ENCODE measurements around the gene CHD1. TPM values are rescaled to one million over a fixed set of nuclear protein-coding genes. Genes with fewer than 3 reads are reported as not detected.

Gene CHD1
- total and polyA plus RNA-seq, 2 of the 13 experiments (the other 11 are each of a cell fraction or from before 2014, with no cell fraction given) = 22.8 to 55.9 TPM

- no peak for TF ChIP-seq ZSCAN25 (CRISPR knock-in tag; IDR thresholded peaks at IDR 0.05)
- no peak for TF ChIP-seq MED1 (CRISPR knock-in tag; IDR thresholded peaks at IDR 0.05)
Observed at GRCh38 chr5:98898743-98899142, 30.1 kb downstream of the CHD1 start (continued).

- 89% methylated on average over 1 of the region's 1 CpG for WGBS (ENCODE audit: low lambda C conversion rate)
- Histone ChIP-seq H2AFZ (ENCODE audit: low read length) (no peak overlapping the region), H3K79me2 (ENCODE audit: insufficient read depth, low read length) (no peaks in the 10 kb centered on the region), H3K27ac (ENCODE audit: extremely low read length, insufficient read depth, low read length) (no peak overlapping the region), H3K27me3 (ENCODE audit: control insufficient read depth in 1 of 2, insufficient read depth in 2 of 2, low read length in 2 of 2) (no peaks in the 10 kb centered on the region), H3K4me1 (ENCODE audit: insufficient read depth, low read length) (no peaks in the 10 kb centered on the region), H3K36me3 (replicated peaks in 1 of 2; ENCODE audit: control insufficient read depth in 1 of 2, insufficient read depth in 2 of 2, low read length in 2 of 2) (peaks cover 9 to 75% of the 10 kb centered on the region in 2 experiments), H3K9me3 (ENCODE audit: low read length) (no peaks in the 10 kb centered on the region), H4K20me1 (ENCODE audit: insufficient read depth, low read length) (no peaks in the 10 kb centered on the region), H3K4me2 (ENCODE audit: low read depth, low read length) (no peak overlapping the region), H3K4me3 (replicated peaks in 1 of 3; ENCODE audit: insufficient read depth in 1 of 3, low read depth in 2 of 3, low read length in 3 of 3) (no peak overlapping the region), H3K9ac (ENCODE audit: insufficient read depth, low read depth, low read length) (no peak overlapping the region)
- ChIA-PET CTCF (ENCODE audit: low intra/inter-chr PET ratio, low total read pairs) (no interaction called here), POLR2A (no interaction called here)
- in situ Hi-C loops (cut with HindIII; ENCODE audit: extremely low pct_ligation_motif_present, low pct_unique_long_range_greater_than_20kb) (no loop called here), intact Hi-C loops (cut with micrococcal nuclease; ENCODE audit: unreplicated experiment) (no loop called here)
- FAIRE-seq (no peak), ATAC-seq (no peak), DNase-seq (ENCODE audit: low spot score) (no peak)
- no TSS peak for BruUV-seq (replicated peaks)
- TF ChIP-seq ETV6 (CRISPR knock-in tag; conservative IDR thresholded peaks at IDR 0.05) (no peak), YY1 (IDR thresholded peaks at IDR 0.05; ENCODE audit: insufficient read depth, insufficient replicate concordance, low read depth, low read length) (no peak), ETS1 (CRISPR knock-in tag; IDR thresholded peaks at IDR 0.05) (no peak), HIVEP1 (CRISPR knock-in tag; IDR thresholded peaks at IDR 0.05) (no peak), MLX (CRISPR knock-in tag; IDR thresholded peaks at IDR 0.05) (no peak), ZNF367 (CRISPR knock-in tag; IDR thresholded peaks at IDR 0.05; ENCODE audit: borderline replicate concordance) (no peak), THAP7 (CRISPR knock-in tag; IDR thresholded peaks at IDR 0.05) (no peak), SOX13 (IDR thresholded peaks at IDR 0.05) (no peak), SOX13 (CRISPR knock-in tag; conservative IDR thresholded peaks at IDR 0.05 in 1 of 2, IDR thresholded peaks at IDR 0.05 in 1 of 2) (no peak), XRCC5 (optimal IDR thresholded peaks at IDR 0.05; ENCODE audit: low read length) (no peak), ZNF24 (IDR thresholded peaks at IDR 0.05) (no peak), SRSF9 (IDR thresholded peaks at IDR 0.05; ENCODE audit: borderline replicate concordance, insufficient read depth, low read depth, low read length, poor library complexity, severe bottlenecking) (no peak), SCMH1 (CRISPR knock-in tag; IDR thresholded peaks at IDR 0.05; ENCODE audit: borderline replicate concordance) (no peak), ZIK1 (CRISPR knock-in tag; IDR thresholded peaks at IDR 0.05; ENCODE audit: borderline replicate concordance, low read depth) (no peak), SNAPC4 (CRISPR knock-in tag; IDR thresholded peaks at IDR 0.05) (no peak)
Observed at GRCh38 chr5:98891591-98891990, 37.2 kb downstream of the CHD1 start.

Measured in HepG2 (cell line).